ENCODE measurements around the gene LCLAT1.

DNA sequence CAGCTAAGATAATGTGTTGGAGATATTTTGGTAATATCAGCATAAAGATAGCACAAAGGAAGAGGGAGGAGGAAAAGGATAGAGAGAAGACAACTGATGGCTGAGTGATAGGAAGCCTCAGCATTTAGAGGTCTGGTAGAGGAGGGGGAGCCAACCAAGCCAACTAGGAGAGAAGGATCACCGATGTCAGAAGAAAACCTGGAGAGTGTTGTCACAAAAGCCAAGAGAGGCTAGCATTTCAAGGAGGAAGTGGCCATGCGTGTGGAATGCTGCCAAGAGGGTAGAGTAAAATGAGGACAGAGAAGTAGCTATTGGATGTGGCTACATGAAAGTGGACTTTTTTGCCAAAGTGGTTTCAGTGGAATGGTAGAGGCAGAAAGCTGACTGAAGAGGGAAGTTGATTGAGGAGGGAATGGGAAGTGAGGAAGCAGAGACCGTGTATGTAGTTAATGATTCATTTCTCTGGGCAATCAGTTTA lies 34.3 kb downstream of the LCLAT1 start:
- TF ChIP-seq CTCF (conservative IDR thresholded peaks at IDR 0.05 in 1 of 2, IDR thresholded peaks at IDR 0.05 in 1 of 2; ENCODE audit: extremely low read depth in 1 of 2, insufficient read depth in 1 of 2, low read depth in 1 of 2, low read length in 2 of 2) (no peak), EZH2 (IDR thresholded peaks at IDR 0.05; ENCODE audit: borderline replicate concordance, low read length) (no peak)

Measured in mammary epithelial cell (primary cell).